GM18505 (cell line): ENCODE data around the gene DLGAP4.
"Not testable (repeated sequence)": the region's sequence is repeated elsewhere in the genome, so short reads cannot be mapped to it uniquely, and the experiment has no call there.

Experiments used
- ATAC-seq: cut with Tn5 transposase; IDR thresholded peaks from one replicate; pipeline ENCODE4 v1.9.1; 2021; ENCODE audit not compliant: unreplicated experiment
- POLR2A ChIP-seq: IDR thresholded peaks from 4 replicates; pipeline ENCODE4 v1.6.1; 2011; ENCODE audit warnings: borderline replicate concordance; ENCODE audit not compliant: insufficient read depth, insufficient read length; ENCODE audit errors: extremely low read depth

The DLGAP4 gene

DNA sequence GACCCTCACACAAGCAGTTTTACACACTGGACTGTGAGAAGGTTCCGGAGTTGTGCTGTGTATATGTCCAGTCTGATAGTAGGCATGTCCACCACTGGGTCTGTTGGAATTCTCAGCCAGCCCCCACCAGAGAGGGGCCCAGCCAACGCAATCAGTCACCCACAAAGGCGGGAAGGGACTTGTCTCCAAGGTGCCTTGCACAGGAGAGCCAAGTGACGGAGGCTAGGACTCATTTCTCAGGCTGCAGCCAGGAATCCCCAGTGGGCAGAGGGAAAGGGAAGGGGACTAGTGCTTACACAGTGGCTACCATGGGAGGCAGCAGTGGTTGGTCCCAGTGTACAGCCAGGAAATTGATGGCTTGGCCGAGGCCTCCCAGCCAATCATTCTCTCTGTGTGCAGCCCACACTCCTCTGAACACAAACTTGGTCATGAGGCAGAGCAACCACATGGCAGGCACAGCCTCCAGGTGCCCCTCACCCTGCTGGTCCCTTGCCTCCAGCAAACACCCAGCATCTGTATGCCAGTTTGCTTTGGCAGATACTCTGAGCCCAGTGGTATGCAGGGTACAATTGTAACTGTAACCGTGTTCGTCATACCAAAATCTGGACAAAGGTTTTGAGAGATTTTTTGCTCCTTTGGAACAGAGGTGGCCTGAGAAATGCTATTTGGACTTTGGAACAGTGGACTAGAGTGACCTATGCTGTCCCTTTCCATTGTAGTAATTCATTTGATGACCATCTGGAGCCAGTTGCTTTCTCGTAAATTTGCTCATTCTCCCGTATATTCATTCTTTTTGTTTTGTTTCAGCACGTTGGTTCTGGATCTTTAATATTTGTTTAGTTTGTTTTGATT, 162.2 kb downstream of the DLGAP4 start:
- ATAC-seq = no peak
- TF ChIP-seq POLR2A = no peak

DNA sequence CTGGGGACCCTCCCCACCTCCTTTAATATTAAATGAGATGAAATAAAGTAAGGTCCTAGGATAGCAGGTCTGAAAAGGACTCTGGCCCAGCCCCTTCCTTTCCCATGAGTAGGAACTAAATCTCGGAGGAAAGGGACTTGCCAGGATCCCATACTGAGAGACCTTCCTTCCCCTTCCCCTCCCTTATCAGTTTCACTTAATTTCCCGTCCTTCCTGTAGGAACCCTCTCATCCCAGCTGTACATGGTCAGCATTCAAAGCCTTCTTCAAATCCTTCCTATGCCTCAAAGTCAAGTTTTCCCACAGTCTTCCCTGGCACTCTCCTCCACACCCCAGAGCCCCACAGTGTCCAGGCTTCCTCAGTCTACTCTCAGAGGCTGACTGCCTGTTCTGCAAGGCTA, 163.8 kb downstream of the DLGAP4 start:
- TF ChIP-seq POLR2A = no peak
- no peak for ATAC-seq

- TF ChIP-seq POLR2A = no peak
- ATAC-seq = no peak
These were observed 165.9 kb downstream of the DLGAP4 start for GRCh38 chr20:36471885-36472636.

- TF ChIP-seq POLR2A = peak; percentile 54
- ATAC-seq = no peak
These were observed 166.5 kb downstream of the DLGAP4 start for GRCh38 chr20:36472637-36473090.

DNA sequence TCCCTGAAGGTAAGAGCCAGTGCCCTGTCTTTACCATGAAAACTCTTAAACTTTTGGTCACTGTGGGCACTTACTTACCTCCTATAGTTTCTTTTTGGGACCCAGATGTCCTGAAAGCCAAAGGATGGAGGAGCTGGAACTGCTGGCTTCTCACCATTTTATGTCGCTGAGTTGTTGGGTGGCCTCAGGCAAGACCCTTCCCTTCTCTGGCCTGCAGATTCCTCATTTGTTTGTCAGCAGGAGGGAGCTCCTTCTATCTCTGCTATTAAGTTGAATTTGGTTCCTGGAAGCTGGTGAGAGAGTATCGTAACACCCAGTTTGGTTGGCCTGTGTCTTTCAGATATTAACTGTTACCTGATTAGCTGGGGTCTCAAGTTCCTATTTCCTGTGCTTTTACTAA, 167.0 kb downstream of the DLGAP4 start:
- no peak for ATAC-seq
- TF ChIP-seq POLR2A = no peak

GRCh38 chr20:36474563-36474962, 168.4 kb downstream of the DLGAP4 start:
- no peak for ATAC-seq
- no peak for TF ChIP-seq POLR2A

GRCh38 chr20:36475054-36475453, 168.9 kb downstream of the DLGAP4 start:
- not testable (repeated sequence) for ATAC-seq

- ATAC-seq = no peak
- no peak for TF ChIP-seq POLR2A
These were observed 171.3 kb downstream of the DLGAP4 start for GRCh38 chr20:36477475-36477874.

DNA sequence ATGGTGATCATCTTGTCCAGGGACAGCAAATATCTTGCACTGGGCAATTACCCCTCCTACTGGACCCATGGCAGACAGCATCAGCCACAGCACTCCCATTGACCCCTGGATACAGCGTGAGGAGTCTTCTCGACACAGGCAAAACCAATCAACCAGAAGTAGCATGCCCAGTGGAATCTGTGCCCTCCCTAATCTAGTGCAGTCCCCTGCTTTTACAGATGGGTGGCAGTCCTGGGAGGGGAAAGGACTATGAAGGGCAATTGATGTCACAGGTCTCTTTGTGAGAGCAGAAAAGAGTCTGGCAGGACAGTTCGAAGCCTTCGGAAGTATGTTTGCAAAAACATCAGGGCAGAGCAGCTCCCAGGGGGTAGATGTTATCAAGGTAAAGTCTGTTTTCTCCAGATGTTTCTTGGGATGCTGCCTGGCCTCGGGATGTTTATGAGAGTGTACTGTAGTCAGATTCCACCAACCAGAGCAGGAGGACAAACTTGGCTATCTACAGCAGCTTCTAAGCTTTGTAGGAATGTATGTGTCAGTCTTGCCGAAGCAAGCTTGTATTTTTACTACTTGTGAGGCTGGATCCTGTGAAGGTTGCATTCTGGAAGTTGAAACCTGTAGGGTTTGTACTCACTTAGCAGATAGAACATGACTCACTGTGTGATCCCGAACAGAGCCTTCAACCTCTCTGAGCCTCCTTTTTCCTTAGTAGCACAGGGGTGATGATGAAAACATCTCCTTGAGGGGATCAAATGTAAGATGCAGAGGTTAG, 172.2 kb downstream of the DLGAP4 start:
- TF ChIP-seq POLR2A = no peak
- no peak for ATAC-seq

DNA sequence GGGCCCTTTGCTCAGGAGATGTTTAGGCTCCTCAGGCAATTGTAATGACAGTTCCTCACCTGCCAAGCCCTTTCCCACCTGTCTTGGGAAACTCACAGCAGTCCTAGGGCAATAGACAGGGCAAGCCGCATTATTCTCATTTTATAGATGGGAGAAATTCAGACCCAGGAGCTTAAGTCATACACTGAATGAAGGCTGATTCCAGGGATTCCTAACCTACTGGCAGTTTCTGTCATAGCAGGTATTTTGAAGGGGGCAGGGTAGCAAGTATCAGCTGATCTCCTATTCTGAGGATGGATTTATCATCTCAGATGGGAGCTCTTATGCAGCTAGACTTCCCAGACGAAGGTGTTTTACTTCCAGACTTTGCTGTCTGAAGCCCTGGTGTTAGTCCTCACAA, 173.8 kb downstream of the DLGAP4 start:
- ATAC-seq = no peak
- no peak for TF ChIP-seq POLR2A

DNA sequence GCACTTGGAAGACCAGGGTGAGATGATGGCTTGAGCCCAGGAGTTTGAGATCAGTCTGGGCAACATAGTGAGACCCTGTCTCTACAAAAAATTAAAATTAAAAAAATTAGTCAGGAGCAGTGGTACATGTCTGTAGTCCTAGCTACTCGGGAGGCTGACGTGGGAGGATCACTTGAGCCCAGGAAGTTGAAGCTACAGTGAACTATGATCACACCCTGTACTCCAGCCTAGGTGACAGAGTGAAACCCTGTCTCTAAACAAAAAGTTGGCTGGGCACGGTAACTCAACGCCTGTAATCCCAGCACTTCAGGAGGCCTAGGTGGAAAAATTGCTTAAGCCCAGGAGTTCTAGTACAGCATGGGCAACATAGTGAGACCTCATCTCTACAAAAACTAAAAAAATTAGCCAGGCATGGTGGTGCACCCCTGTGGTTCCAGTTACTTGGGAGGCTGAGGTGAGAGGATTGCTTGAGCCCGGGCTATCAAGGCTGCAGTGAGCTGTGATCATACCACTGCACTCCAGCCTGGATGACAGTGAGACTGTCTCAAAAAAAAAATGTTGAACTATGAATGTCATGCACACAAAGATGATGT, 174.4 kb downstream of the DLGAP4 start:
- no peak for TF ChIP-seq POLR2A

DNA sequence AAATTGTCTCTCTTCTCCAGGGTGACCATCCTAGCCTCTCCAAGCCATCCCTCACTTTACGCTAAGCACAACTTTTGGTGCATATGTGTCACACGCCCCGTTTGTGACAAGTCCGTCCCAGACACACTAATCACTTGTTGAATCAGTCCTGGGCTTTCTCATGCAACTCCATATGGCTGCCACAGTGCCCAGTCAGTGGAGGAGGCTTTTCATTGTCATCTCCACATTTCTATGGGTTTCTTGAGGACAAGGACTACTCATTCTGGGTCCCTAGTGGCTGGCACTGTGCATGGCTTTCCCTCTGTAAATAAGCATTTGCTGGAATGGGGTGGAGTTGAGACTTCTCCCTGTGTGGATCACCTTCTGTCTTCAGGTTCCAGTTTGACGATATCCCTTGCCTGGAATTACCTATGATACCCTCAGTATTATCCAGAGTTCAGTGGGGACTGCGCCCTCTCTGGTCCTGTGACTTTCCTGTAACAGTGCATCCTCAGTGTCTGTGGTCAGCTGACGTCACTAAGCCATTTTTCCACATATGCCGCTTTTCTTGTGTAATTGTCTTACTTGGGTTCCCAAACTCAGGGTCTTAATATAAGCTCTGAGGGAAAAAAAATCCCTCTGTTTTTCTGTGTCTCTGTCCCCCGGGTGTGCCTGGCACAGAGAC, 175.4 kb downstream of the DLGAP4 start:
- ATAC-seq = no peak
- TF ChIP-seq POLR2A = no peak

More for the DNA sequence above, 174.4 kb downstream of the DLGAP4 start:
- ATAC-seq = no peak
